HUES48 (cell line): ENCODE measurements around the gene SHISA7.

ENCODE experiments used
- H3K27ac ChIP-seq: one replicate; pipeline ENCODE4 v1.7.0; 2013; ENCODE audit warnings: low read depth, low read length, inconsistent platforms
- H3K27me3 ChIP-seq: 2 replicates; pipeline ENCODE4 v1.6.1; 2013; ENCODE audit warnings: mild to moderate bottlenecking, low read length; ENCODE audit not compliant: control insufficient read depth, insufficient read depth
- H3K36me3 ChIP-seq: 2 replicates; pipeline ENCODE4 v1.6.1; 2013; ENCODE audit warnings: low read length; ENCODE audit not compliant: control insufficient read depth, insufficient read depth
- H3K4me1 ChIP-seq: 2 replicates; pipeline ENCODE4 v1.6.1; 2013; ENCODE audit warnings: mild to moderate bottlenecking, low read length; ENCODE audit not compliant: control insufficient read depth, insufficient read depth
- H3K4me3 ChIP-seq: 2 replicates; pipeline ENCODE4 v1.5.1; 2013; ENCODE audit warnings: mild to moderate bottlenecking, low read depth, low read length
- H3K9ac ChIP-seq: 2 replicates; pipeline ENCODE4 v1.6.1; 2013; ENCODE audit warnings: mild to moderate bottlenecking, low read depth, low read length, moderate library complexity
- H3K9me3 ChIP-seq: 2 replicates; pipeline ENCODE4 v1.6.1; 2013; ENCODE audit warnings: low read length; ENCODE audit not compliant: control insufficient read depth, insufficient read depth

SHISA7 gene

DNA sequence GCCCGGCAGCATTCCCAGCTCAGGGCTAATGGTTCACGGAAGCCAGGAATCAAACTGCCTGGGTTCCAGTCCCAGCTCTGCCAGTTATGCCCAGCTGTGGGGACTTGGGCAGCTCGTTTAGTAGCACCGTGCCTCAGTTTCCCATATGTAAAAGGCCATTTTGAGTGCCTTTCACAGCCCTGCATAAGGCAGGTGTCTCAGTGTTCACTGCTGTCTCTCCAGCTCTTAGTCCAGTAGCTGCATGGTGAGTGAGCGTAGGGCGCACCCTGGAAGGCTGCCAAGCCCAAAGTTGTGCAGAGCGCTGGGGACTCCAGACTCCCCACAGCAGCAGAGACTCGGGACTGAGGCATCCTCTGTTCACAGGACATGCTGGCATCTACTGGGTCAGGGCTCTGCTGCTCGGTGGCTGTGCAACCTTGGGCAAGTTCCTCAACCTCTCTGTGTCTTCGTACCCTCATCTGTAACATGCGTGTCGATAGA lies 51.9 kb downstream of the SHISA7 start:
- Histone ChIP-seq H3K9ac (no peak overlapping the region), H3K27me3 (no peaks in the 10 kb centered on the region), H3K4me3 (no peak overlapping the region), H3K36me3 (peaks cover 38% of the 10 kb centered on the region), H3K4me1 (peaks cover 41% of the 10 kb centered on the region), H3K27ac (no peak overlapping the region), H3K9me3 (no peaks in the 10 kb centered on the region)

DNA sequence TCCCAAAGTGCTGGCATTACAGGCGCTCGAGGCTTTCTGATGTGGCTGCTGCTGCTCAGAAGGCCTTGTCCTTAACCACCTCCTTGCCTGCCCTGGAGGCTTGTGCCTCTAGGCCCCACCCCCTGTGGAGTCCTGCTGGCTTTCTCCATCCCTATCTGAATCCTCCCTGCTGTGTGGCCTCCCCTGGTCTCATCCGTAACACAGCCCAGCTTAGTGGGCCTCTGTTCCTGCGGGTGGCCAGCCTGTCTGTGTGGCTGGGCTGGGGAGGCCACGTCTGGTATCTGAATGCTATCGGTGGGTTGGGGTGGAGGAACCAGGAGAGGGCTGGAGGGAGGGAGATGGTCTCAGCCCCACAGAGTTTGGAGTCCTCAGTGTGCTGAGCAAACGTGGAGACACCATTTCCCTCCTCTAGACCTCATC lies 52.6 kb downstream of the SHISA7 start:
- Histone ChIP-seq H3K27ac (peak overlapping the region; percentile 2), H3K4me3 (no peak overlapping the region), H3K36me3 (peaks cover 39% of the 10 kb centered on the region), H3K9me3 (no peaks in the 10 kb centered on the region), H3K9ac (no peak overlapping the region), H3K4me1 (peaks cover 41% of the 10 kb centered on the region), H3K27me3 (no peaks in the 10 kb centered on the region)

DNA sequence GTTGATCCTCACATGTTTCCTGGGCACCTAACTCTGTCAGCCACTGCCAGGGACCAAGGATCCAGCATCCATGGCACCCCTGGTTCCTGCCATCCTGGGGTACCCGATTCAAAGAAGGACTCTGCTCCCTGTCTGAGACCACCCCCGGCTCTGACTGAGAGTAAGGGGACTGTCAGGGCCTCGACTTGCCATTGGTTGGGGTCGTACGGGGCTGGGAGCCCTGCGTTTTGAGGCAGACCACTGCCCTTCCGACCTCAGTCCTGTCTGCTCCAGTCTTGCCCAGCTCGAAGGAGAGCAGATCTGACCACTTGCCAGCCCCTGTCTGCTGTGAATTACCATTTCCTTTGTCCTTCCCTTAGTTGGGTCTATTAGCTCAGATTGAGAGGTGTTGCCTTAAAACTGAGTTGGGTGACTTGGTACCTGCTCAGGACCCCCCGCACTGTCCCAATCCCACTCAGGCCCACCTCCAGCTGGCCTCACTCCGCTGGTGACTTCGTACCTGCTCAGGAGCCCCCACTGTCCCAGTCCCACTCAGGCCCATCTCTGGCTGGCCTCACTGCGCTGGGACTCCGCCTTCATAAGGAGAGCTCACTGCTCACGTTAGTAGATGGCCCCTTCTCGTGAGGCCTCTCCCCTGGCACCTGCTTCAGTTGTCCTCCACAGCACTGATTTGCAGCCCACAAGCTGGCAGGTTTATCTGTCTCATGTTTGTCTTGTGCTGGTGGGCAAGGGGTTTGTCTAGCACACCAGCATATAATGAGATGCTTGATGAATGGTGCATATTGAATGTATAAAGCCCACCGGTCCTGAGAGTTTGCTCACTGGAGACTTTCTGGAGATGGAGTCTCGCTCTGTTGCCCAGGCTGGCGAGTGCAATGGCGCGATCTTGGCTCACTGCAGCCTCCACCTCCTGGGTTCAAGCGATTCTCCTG lies 53.4 kb downstream of the SHISA7 start:
- Histone ChIP-seq H3K27ac (no peak overlapping the region), H3K4me1 (peaks cover 45% of the 10 kb centered on the region)

DNA sequence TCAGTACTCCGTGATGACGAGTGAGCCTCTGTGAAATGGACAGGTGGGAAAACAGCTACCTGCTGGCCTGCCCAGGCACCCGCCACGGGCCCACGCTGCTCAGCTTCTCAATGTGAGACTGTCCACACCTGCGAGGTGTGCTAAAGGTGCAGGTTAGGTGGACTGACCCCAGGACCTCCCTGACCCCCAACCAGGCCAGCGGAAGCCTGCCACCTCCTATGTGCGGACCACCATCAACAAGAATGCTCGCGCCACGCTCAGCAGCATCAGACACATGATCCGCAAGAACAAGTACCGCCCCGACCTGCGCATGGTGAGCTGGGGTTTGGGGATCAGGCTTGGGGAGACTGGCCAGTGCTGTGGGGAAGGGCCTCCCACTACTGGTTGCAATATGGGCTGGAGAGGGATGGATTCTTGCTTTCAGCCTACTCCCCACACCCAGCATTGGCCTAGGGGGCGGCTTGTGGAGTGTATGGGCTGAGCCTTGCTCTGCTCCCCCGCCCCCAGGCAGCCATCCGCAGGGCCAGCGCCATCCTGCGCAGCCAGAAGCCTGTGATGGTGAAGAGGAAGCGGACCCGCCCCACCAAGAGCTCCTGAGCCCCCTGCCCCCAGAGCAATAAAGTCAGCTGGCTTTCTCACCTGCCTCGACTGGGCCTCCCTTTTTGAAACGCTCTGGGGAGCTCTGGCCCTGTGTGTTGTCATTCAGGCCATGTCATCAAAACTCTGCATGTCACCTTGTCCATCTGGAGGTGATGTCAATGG lies 55.2 kb downstream of the SHISA7 start:
- peaks cover 39% of the 10 kb centered on the region for H3K36me3 ChIP-seq
- peaks cover 45% of the 10 kb centered on the region for H3K4me1 ChIP-seq
- H3K4me3 ChIP-seq: peak overlapping the region; percentile 94
- H3K27me3 ChIP-seq: no peaks in the 10 kb centered on the region
- no peaks in the 10 kb centered on the region for H3K9me3 ChIP-seq
- H3K27ac ChIP-seq: no peak overlapping the region
- H3K9ac ChIP-seq: no peak overlapping the region

More for the DNA sequence above, 53.4 kb downstream of the SHISA7 start:
- Histone ChIP-seq H3K27me3 (no peaks in the 10 kb centered on the region), H3K9me3 (no peaks in the 10 kb centered on the region), H3K9ac (no peak overlapping the region), H3K36me3 (peaks cover 39% of the 10 kb centered on the region), H3K4me3 (no peak overlapping the region)

DNA sequence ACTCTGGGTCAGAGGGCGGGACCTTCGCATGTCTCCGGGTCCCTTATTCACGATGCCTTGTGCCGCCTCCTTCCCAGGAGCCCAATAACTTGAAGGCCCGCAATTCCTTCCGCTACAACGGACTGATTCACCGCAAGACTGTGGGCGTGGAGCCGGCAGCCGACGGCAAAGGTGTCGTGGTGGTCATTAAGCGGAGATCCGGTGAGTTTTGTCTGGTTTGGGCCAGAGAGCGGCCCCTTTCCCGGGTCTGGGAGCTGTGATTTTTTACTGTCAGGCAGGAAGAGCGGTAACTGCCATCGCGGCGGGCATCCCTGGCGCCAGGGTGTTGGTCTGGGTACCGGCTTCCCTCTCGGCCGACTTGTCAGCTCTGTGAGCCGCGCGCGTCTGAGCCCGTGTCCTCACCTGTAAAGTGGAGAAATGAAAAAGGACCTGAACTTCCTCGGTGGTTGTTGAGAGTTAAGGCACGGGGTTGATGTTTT lies 56.6 kb downstream of the SHISA7 start:
- no peaks in the 10 kb centered on the region; the same call in 1 of the 2 replicates for H3K27me3 ChIP-seq
- H3K27ac ChIP-seq: peak overlapping the region; percentile 78
- peaks cover 34% of the 10 kb centered on the region for H3K4me1 ChIP-seq
- peak overlapping the region; percentile 85 for H3K9ac ChIP-seq
- peaks cover 39% of the 10 kb centered on the region for H3K36me3 ChIP-seq
- peak overlapping the region; percentile 94 for H3K4me3 ChIP-seq
- H3K9me3 ChIP-seq: no peaks in the 10 kb centered on the region

DNA sequence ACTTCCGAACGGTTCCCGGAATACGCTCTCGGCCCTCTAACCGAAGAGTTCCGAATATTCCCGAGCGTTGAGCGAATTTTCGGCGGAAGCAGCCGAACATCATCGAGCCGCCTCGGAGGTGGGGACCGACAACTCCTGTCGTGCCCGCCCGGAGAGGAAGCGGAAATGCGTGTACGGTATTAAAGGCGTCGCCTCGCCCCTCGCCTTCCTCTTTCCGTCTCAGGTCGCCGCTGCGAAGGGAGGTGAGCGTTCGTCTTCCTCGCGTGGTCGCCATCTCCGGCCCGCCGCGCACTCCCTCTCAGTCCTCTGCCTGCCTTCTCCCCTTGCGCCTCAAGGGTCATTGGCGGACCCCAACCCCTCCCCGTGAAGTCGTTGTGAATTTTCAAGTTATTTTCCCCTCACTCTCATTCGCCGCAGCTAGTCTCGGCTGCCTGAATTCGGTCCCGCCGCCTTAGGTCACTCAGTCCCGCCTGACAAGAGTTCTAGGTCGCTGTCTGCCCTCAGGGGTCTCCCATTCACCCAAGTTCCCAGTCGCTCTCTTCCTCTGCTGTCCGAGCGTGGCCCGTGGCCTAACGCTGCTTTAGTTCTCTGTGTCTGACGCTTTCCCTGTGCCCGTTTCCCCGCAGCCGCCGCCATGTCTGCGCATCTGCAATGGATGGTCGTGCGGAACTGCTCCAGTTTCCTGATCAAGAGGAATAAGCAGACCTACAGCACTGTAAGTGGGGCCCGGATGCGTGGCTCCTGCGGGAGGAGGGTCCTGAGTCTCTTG lies 57.2 kb downstream of the SHISA7 start, which contains the start of gene RPL28:
Gene RPL28, plus strand, starts transcription at position 209 of the 769 bp plus-strand sequence. Its CDS starts 426 bp downstream, at position 635.
- Histone ChIP-seq H3K4me3 (peak within 1 kb of the TSS; percentile 94), H3K27ac (peak within 1 kb of the TSS; percentile 91), H3K27me3 (no peaks in the 10 kb centered on the region; the same call in 1 of the 2 replicates), H3K4me1 (peaks cover 29% of the 10 kb centered on the region), H3K9ac (peak within 1 kb of the TSS; percentile 85), H3K36me3 (peaks cover 39% of the 10 kb centered on the region), H3K9me3 (no peaks in the 10 kb centered on the region)

DNA sequence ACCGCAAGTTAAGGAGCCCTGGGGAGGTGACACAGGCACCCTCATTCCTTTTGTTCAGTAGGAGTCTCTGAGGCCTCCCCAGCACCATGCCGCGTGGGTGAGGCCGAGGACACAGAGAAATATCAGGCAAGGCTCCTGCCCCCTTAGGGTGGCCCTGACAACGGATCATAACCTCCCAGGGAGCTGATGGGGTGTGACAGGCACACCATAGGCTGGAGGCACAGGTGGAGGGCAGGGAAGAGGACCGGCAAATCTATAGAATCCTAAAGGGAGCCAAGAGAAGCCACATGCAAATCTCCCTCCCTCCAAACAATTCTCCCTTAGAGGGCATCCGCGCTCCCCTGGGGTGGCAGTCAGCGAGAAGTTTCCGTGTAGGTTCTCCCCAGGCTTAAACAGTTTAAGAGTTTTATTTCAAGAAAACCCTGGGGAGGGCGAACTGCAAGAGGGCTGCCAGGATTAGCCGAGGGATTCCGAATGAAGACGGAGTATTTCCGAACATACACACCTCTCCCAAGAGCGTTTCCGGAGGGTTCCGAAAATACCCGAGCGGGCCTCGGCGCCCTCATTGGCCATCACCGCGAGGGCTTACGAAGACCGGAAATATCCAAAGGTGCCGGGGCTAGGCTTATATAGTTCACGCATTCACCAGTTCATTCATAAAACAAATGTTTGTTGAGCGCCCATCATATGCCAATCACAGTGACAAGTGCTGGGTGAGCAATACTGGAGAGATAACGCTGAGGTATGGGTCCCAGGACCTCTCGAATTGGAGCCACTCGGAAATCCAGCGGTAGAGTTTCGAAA lies 58.0 kb downstream of the SHISA7 start:
- H3K9ac ChIP-seq: peak overlapping the region; percentile 77
- peak overlapping the region; percentile 91 for H3K27ac ChIP-seq
- H3K27me3 ChIP-seq: no peaks in the 10 kb centered on the region; the same call in 1 of the 2 replicates
- H3K4me3 ChIP-seq: peak overlapping the region; percentile 94
- H3K36me3 ChIP-seq: peaks cover 39% of the 10 kb centered on the region
- no peaks in the 10 kb centered on the region for H3K9me3 ChIP-seq
- H3K4me1 ChIP-seq: peaks cover 29% of the 10 kb centered on the region

DNA sequence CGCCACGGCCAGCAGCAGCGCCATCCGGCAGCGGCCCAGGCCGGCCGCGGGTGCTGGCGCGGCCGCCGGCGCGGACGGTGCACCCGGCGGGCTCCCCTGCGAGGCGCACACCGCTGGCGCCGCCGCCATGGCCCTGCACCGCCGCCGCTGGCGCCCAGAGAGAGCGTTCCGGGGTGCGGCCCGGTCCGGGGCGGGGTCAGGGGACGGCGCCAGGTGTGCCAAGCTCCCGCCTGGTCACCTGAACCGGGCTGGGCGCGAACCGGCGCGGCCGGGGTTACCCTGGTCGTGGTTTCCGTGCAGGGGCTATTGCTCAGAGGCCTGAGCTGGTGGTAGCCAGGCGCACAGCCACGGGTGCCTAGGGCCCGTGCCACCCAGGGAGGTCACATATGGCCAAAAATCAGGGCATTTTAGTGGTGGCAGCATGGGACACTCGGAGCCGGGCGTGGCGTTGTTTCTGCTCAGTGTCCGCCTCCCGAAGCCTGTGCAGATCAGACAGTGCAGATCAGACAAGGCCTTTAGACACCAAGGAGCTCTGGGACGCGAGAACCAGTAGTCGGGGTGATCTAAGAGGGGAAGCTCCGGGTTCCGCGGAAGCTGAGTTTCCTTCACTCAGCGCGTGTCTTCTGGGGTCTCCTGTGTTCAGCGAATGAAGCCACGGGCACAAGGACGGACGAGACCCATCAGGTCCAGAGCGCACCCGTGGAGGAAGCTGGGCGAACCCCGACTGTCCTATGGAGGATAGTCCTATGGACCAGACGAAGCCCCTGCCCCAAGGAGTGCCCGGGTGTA lies 58.8 kb downstream of the SHISA7 start, which contains the start of gene TMEM238:
Gene TMEM238, minus strand, starts transcription at position 162 of the 789 bp plus-strand sequence. Its CDS starts 33 bp downstream, at position 129.
- no peaks in the 10 kb centered on the region; the same call in 1 of the 2 replicates for H3K27me3 ChIP-seq
- H3K27ac ChIP-seq: peak within 1 kb of the TSS; percentile 91
- H3K4me1 ChIP-seq: peaks cover 29% of the 10 kb centered on the region
- peak within 1 kb of the TSS; percentile 94 for H3K4me3 ChIP-seq
- H3K9ac ChIP-seq: peak within 1 kb of the TSS; percentile 36
- no peaks in the 10 kb centered on the region for H3K9me3 ChIP-seq
- H3K36me3 ChIP-seq: peaks cover 32% of the 10 kb centered on the region
